Measurements from ENCODE around the gene KRT4.

The KRT4 gene

GRCh38 chr12:52812749-52813148, 1.2 kb downstream of the KRT4 start:
- CTCF ChIA-PET: no interaction called here
- Mint-ChIP-seq H3K36me3 (no peaks in the 10 kb centered on the region), H3K4me1 (peaks cover 5% of the 10 kb centered on the region), H3K27me3 (peaks cover 8% of the 10 kb centered on the region), H3K9me3 (no peaks in the 10 kb centered on the region), H3K4me3 (no peak overlapping the region), H3K27ac (no peak overlapping the region)
- DNase-seq: no peak

- DNase-seq: no peak
- H3K36me3 Mint-ChIP-seq: no peaks in the 10 kb centered on the region
- H3K9me3 Mint-ChIP-seq: no peaks in the 10 kb centered on the region
- H3K4me1 Mint-ChIP-seq: no peaks in the 10 kb centered on the region
- H3K27me3 Mint-ChIP-seq: peaks cover 14% of the 10 kb centered on the region
- H3K27ac Mint-ChIP-seq: no peak overlapping the region
- no peak overlapping the region for H3K4me3 Mint-ChIP-seq
- CTCF ChIA-PET: no interaction called here
Observed at GRCh38 chr12:52812073-52812400, 1.9 kb downstream of the KRT4 start.

DNA sequence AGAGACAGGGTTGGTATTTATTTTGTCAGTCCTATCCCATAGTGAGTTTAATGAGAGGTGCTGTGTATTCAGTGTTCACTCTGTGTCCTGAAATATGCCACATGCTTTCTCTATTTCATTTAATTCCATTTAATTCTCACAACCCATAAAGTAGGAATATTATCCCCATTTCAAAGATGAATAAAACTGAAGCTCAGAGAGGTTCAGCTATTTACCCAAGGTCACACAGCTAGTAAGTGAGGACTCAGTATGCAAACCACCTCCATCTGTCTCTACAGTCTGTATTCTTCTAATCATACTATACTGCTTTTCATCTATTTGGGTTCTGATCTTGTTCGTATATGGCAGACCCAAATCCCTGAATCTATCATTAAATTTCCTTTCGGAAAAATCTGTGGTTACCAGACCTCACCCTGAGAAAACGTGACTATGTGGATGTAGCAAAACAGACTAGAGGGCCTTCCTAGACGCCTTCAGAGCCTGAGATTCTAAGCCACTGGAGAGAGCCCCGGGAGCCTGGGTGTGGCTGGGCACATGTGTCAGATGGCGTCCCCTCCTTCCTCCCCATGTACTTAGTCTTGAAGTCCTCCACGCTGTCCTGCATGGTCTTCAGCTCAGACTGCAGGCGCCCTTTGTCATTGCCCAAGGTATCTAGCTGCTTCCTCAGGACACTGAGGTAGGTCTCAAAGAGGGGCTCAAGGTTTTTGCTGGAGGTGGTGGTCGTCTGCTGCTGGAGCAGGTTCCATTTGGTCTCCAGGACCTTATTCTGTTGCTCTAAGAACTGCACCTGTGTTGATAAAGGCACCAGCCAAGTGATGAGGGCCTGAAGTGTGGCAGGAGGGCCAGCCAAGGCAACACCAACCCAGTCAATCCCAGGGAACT, 2.5 kb downstream of the KRT4 start:
- no peaks in the 10 kb centered on the region for H3K9me3 Mint-ChIP-seq
- no peak overlapping the region for H3K4me3 Mint-ChIP-seq
- no peaks in the 10 kb centered on the region for H3K4me1 Mint-ChIP-seq
- CTCF ChIA-PET: interaction anchor here (0.6 to 1.3 kb wide), 2 partner anchors 14 to 162 kb away, joined by 3 read pairs; no protein-coding TSS in a partner anchor
- no peak overlapping the region for H3K27ac Mint-ChIP-seq
- no peaks in the 10 kb centered on the region for H3K36me3 Mint-ChIP-seq
- H3K27me3 Mint-ChIP-seq: peaks cover 16% of the 10 kb centered on the region
- no peak for DNase-seq

DNA sequence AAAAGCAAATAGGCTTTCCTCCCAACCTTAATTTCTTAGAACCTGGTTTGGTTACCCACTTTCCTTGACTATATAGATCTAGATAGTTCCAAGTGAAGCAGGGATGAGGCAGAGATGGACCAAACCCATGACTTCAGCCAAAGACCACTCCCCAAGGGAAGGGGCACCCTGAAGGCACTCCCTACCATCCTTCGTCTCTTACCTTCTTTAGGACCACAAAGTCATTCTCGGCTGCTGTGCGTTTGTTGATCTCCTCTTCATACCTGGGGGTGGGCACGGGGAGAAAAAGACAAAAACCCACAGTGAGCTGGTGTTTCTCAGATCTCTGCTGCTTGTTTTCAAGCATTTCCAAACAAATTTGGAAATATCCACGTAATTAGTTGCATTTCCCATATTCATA, 3.4 kb downstream of the KRT4 start:
- Mint-ChIP-seq H3K27ac (no peak overlapping the region), H3K27me3 (peaks cover 16% of the 10 kb centered on the region), H3K4me1 (no peaks in the 10 kb centered on the region), H3K4me3 (no peak overlapping the region), H3K36me3 (no peaks in the 10 kb centered on the region), H3K9me3 (no peaks in the 10 kb centered on the region)
- DNase-seq: no peak
- CTCF ChIA-PET: interaction anchor here (0.6 to 1.3 kb wide), 2 partner anchors 13 to 161 kb away, joined by 3 read pairs; no protein-coding TSS in a partner anchor

DNA sequence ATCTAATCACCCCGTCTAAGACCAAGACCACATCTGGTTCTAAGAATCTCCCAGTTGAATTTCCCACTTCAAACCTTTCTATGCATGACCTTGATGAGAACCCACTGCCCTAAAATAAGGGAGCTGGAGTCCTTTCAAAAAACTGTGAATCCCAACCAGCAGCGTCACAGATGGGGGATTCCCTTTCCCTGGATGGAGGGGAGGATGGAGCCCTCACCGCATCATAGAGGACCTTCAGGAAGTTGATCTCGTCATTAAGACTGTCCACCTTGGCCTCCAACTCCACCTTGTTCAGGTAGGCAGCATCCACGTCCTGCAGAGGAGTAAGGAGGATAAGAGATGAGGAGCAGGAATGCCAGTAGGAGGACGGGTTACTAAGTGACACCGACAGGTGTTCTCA, 4.8 kb downstream of the KRT4 start:
- no peaks in the 10 kb centered on the region for H3K9me3 Mint-ChIP-seq
- H3K27ac Mint-ChIP-seq: no peak overlapping the region
- no peaks in the 10 kb centered on the region for H3K36me3 Mint-ChIP-seq
- DNase-seq: no peak
- CTCF ChIA-PET: no interaction called here
- H3K27me3 Mint-ChIP-seq: peaks cover 17% of the 10 kb centered on the region
- H3K4me3 Mint-ChIP-seq: no peak overlapping the region
- H3K4me1 Mint-ChIP-seq: no peaks in the 10 kb centered on the region

DNA sequence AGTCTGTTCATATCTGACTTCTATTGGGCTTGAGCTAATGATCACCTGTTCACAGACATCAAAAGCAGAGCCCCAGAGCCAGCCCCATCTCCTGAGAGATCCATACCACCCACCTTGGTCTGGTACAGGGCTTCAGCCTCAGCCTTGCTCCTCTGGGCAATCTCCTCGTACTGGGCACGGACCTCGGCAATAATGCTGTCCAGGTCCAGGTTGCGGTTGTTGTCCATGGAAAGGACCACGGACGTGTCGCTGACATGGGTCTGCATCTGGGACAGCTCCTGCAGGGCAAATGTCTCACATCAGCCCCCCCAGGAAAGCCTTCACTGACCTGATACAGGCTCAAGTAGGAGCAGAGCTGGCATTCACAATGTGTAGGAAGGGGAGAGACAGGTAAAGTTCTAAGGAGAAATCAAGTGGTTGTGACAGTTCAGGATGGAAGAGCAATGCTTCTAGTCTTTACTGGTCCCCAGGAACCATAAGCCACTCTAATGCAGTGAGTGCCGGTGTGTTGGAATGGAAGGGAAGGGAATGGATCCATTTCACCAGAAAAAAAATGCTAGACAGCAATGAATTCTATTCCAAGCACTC, 5.2 kb downstream of the KRT4 start:
- H3K4me3 Mint-ChIP-seq: no peak overlapping the region
- H3K9me3 Mint-ChIP-seq: no peaks in the 10 kb centered on the region
- H3K4me1 Mint-ChIP-seq: no peaks in the 10 kb centered on the region
- H3K27ac Mint-ChIP-seq: no peak overlapping the region
- CTCF ChIA-PET: no interaction called here
- H3K27me3 Mint-ChIP-seq: peaks cover 19% of the 10 kb centered on the region
- DNase-seq: no peak
- H3K36me3 Mint-ChIP-seq: no peaks in the 10 kb centered on the region

DNA sequence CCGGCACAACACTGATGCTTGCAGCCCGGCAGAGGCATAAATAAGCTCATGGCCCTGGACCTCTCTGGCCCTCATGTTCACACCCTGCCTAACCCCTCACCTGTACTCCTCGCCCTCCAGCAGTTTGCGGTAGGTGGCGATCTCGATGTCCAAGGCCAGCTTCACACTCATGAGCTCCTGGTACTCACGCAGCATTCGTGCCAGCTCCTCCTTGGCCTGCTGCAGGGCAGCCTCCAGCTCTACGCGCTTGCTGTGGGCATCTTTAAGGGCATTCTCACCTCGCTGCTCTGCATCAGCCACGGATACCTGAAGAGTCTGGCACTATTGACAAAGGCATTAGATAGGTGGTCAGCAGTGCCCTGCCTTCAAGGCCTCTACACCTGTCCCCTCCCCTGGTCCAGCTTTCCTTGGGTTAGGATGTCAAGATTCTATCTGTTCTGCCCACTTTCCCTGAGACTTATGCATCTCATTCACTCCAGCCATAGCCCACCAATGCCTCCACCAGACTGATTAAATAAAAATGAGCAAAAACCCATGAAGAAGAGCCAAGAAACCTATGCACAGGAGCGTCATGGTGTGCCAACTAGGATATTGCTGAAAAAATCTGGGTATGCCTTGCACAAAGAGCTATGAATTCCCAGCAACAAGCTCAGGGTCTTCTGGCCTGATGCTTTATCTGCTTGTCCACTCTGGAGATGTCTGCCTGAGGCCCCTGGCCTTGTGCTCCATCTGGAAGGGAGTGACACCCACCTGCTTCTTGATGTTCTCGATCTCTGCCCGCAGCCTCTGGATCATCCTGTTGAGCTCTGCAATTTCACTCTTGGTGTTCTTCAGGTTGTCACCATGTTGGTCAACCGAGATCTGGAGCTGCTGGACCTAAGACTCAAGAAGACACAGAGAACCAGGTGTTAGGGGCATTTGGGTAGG, 6.1 kb downstream of the KRT4 start:
- CTCF ChIA-PET: no interaction called here
- Mint-ChIP-seq H3K4me1 (no peaks in the 10 kb centered on the region), H3K9me3 (no peaks in the 10 kb centered on the region), H3K27ac (no peak overlapping the region), H3K27me3 (peaks cover 18% of the 10 kb centered on the region), H3K4me3 (no peak overlapping the region), H3K36me3 (no peaks in the 10 kb centered on the region)
- DNase-seq: no peak

- H3K4me3 Mint-ChIP-seq: no peak overlapping the region
- H3K36me3 Mint-ChIP-seq: no peaks in the 10 kb centered on the region
- CTCF ChIA-PET: no interaction called here
Observed at GRCh38 chr12:52806821-52807543, 6.9 kb downstream of the KRT4 start.

GRCh38 chr12:52806169-52806811, 7.6 kb downstream of the KRT4 start:
- no peaks in the 10 kb centered on the region for H3K36me3 Mint-ChIP-seq
- DNase-seq: no peak
- no peak overlapping the region for H3K27ac Mint-ChIP-seq
- H3K4me3 Mint-ChIP-seq: no peak overlapping the region
- H3K4me1 Mint-ChIP-seq: no peaks in the 10 kb centered on the region
- H3K27me3 Mint-ChIP-seq: peaks cover 23% of the 10 kb centered on the region
- H3K9me3 Mint-ChIP-seq: no peaks in the 10 kb centered on the region
- CTCF ChIA-PET: no interaction called here

More at GRCh38 chr12:52806821-52807543, 6.9 kb downstream of the KRT4 start:
- Mint-ChIP-seq H3K27me3 (peaks cover 23% of the 10 kb centered on the region), H3K4me1 (no peaks in the 10 kb centered on the region), H3K27ac (no peak overlapping the region), H3K9me3 (no peaks in the 10 kb centered on the region)
- no peak for DNase-seq

GRCh38 chr12:52805739-52806138, 8.2 kb downstream of the KRT4 start:
- DNase-seq: no peak
- H3K4me3 Mint-ChIP-seq: no peak overlapping the region
- H3K27me3 Mint-ChIP-seq: peaks cover 23% of the 10 kb centered on the region
- H3K36me3 Mint-ChIP-seq: no peaks in the 10 kb centered on the region
- no peaks in the 10 kb centered on the region for H3K4me1 Mint-ChIP-seq
- CTCF ChIA-PET: interaction anchor here (0.7 kb wide), 1 partner anchor 34 kb away, joined by 4 read pairs; no protein-coding TSS in a partner anchor
- H3K9me3 Mint-ChIP-seq: no peaks in the 10 kb centered on the region
- H3K27ac Mint-ChIP-seq: no peak overlapping the region

DNA sequence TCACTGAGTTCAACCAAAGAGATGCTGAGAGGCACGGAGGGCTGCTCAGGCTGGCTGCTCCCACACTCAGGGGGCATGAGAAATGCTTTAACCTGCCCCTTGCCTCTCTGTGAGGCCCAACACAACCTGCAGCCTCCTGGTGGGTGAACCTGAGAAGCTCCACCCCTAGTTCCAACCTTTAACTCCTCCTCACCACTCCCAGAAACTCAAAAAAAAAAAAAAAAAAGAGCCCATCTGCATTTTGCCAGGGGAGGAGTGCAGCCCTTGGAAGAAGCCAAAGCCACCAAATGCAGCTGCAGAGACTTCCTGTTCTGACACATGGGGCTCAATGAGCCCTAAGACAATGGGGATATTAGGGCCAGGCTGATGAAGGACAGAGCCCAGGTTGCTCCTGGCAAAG, 8.9 kb downstream of the KRT4 start:
- H3K36me3 Mint-ChIP-seq: no peaks in the 10 kb centered on the region
- H3K27me3 Mint-ChIP-seq: peaks cover 23% of the 10 kb centered on the region
- H3K4me1 Mint-ChIP-seq: no peaks in the 10 kb centered on the region
- no peaks in the 10 kb centered on the region for H3K9me3 Mint-ChIP-seq
- CTCF ChIA-PET: interaction anchor here (0.7 kb wide), 1 partner anchor 33 kb away, joined by 4 read pairs; no protein-coding TSS in a partner anchor
- H3K27ac Mint-ChIP-seq: no peak overlapping the region
- no peak overlapping the region for H3K4me3 Mint-ChIP-seq
- no peak for DNase-seq

DNA sequence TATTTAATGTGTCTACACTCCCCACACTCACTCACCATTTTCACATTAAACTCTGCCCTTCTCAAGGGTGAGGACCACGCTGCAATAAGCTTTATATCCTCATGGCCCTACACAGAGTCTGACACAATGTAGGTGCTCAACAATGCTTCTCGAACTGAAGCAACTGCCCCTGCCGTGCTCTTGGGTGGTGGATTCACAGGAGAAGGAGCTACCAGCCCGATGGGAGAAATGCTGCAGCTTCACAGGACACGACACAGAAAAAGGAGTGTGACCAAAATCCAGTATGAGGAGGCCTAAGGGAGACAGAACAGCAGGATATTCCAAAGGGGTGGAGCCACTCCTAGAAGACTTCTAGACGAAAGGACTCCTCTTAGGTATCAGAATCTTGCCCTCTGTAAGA, 11.5 kb downstream of the KRT4 start:
- no peak for DNase-seq
- no peak overlapping the region for H3K4me3 Mint-ChIP-seq
- no peaks in the 10 kb centered on the region for H3K4me1 Mint-ChIP-seq
- H3K27me3 Mint-ChIP-seq: peaks cover 21% of the 10 kb centered on the region
- CTCF ChIA-PET: interaction anchor here (0.6 kb wide), 1 partner anchor 178 kb away, joined by 4 read pairs; no protein-coding TSS in a partner anchor
- H3K9me3 Mint-ChIP-seq: no peaks in the 10 kb centered on the region
- no peaks in the 10 kb centered on the region for H3K36me3 Mint-ChIP-seq
- no peak overlapping the region for H3K27ac Mint-ChIP-seq

- no peaks in the 10 kb centered on the region for H3K4me1 Mint-ChIP-seq
- peaks cover 15% of the 10 kb centered on the region for H3K27me3 Mint-ChIP-seq
- no peaks in the 10 kb centered on the region for H3K36me3 Mint-ChIP-seq
- H3K4me3 Mint-ChIP-seq: no peak overlapping the region
- CTCF ChIA-PET: interaction anchor here (0.6 kb wide), 1 partner anchor 178 kb away, joined by 4 read pairs; no protein-coding TSS in a partner anchor
- no peak overlapping the region for H3K27ac Mint-ChIP-seq
- no peaks in the 10 kb centered on the region for H3K9me3 Mint-ChIP-seq
- DNase-seq: no peak
Observed at GRCh38 chr12:52801773-52802172, 12.1 kb downstream of the KRT4 start.

Measured in activated naive CD4-positive, alpha-beta T cell treated with anti-CD3 and anti-CD28 coated beads, Interleukin-2, amount 10 ng/mL, durations not matched to agents 7 days and 5 days (primary cell).